Gastroesophageal sphincter (tissue), 3 donors: ENCODE data around the gene ZNF606.

ENCODE experiments used
- CTCF ChIP-seq, 4 experiments: fragments of 200-600 bp in 2 of 4; fragments of 450-650 bp in 2 of 4; sonication (generic) in 1 of 4; IDR thresholded peaks; one replicate each; pipeline ENCODE4 v1.5.1; 2017 to 2019; ENCODE audit warnings: antibody characterized with exemption in 4 of 4, mild to moderate bottlenecking in 2 of 4, moderate library complexity in 2 of 4
- EP300 ChIP-seq: sonication (generic); formaldehyde crosslinking; IDR thresholded peaks from one replicate; pipeline ENCODE4 v1.6.1; 2017; ENCODE audit warnings: antibody characterized with exemption, mild to moderate bottlenecking
- POLR2A ChIP-seq, 2 donors: fragments of 450-650 bp; IDR thresholded peaks; one replicate each; pipeline ENCODE4 v1.6.1; 2017; ENCODE audit warnings: antibody characterized with exemption in 2 of 2, mild to moderate bottlenecking in 2 of 2, moderate library complexity in 1 of 2
- POLR2AphosphoS5 ChIP-seq: sonication (generic); formaldehyde crosslinking; IDR thresholded peaks from one replicate; pipeline ENCODE4 v1.6.1; 2017; ENCODE audit warnings: antibody characterized with exemption

GRCh38 chr19:57974434-57974833, 28.2 kb downstream of the ZNF606 start, which contains the start of gene C19orf18:
- no peak for TF ChIP-seq CTCF (IDR thresholded peaks at IDR 0.05)
- no peak for TF ChIP-seq POLR2A (IDR thresholded peaks at IDR 0.05)
- TF ChIP-seq EP300, result no peak
- no peak for TF ChIP-seq POLR2AphosphoS5
